Stimulated activated CD8-positive, alpha-beta memory T cell treated with anti-CD3 and anti-CD28 coated beads, Interleukin-4, amount 100 ng/mL, for 4 hours (primary cell): ENCODE measurements around the gene TPM1.

Experiments used
- DNase-seq, 2 donors: peaks; one replicate each; pipeline ENCODE4 v3.0.0-alpha.2; 2020; ENCODE audit warnings: low read depth in 2 of 2, low spot score in 1 of 2

Gene TPM1

DNA sequence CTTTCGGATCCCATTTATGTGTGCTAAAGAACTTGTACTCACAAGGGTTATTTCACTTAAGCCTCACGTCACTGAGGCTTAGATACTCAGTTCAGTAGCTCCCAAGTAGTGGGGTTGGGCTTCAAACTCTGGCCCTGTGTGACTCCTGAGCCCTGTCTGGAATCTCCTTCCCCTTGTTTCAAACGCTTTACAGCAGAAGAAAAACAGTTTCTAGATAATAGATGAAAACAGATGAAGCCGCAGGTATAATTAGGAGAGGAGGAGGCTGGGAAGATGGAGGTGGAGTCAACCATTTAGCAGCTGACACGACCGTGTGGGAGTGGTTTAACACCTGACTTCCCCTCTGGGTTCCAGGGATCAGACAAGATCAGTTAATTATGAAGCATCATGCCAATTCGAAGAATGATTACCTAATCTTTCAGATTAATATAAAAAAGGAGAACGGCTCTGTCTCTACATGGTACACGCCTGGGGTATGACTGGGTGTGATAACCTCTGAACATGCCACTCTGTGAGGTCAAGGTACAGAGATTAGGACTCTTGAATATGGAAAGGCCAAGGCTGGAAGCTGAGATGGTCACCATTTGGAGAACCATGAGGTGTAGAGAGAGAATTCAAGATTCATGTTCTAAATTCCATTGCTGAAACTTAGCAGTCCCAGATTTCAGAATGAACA is 31.1 kb downstream of the TPM1 start:
- no peak for DNase-seq

DNA sequence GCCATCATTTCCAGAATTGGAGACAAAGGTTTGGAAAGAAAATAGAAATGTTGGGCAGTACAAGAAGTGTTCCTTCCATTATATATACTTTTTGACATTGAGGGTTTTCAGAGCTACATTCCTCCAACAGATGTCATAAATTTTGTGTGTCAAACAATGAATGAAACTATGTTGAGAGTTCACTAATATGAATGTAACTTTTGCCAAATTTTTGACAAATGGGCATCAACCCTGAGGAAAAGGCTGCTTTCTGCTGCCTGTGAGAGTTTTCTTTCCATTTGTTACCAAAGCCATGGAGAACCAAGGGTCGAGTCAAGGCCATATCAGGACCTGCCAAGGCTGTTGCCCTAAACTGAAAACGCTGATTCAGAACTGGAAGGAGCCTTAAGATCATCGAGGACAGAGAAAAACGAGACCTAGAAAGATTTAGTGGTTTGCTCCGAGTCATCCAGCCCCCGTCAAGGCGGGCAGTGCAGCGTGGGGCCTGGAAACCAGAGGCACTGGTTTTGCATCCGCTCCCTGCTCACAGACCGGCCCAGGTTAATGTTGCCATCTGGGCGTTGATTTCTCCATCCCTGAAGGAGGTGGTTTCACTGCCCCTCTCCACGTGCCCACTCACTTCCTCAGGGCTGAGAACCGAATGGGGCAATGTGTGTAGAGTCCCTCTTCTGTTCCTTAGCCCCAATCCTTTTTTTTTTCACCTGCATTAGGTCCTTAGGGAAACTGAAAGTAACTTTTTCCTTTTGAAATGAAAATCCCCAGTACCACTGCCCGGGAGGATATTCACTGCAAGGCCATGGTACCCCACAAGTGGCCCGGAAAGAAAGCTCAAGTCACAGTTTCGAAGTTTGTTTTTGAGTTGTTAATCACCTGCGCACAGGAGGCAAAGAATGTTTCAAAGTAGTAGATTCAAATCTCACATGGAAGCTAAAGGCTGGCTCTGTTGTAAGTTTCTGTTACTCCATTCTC is 32.8 kb downstream of the TPM1 start:
- DNase-seq: no peak

DNA sequence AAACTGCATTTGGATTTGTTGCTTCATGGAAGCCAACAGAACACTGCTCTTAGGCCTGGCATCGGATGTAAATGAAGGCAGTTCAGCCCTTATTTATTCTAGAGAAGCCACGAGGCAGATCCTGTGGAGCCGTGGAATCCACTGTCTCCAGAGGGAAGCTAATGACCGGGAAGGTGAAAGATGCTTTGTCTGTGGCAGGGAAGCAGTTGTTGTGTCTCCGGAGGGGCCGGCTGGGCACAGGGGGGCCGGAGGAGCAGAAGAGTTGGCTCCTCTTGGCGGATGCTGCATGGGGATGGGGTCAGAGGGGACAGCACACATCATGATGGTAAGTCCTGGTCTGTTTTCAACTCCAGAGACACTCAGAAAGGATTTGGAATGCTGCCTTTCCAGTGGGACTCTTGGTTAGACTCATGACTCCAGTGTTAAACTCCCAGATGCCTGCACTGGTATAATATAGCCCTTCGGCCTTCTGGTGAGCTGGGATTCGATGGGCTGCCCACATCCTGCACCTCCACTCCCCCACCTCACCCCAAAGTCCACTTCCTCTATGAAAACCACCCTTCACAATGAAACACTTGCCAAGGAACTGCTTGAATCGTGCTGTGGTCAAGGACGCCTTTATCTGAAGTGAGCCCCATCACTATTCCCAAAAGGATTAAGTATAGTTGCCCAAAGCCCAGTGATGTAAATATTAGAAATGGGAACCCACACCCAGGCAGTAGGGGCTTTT is 33.6 kb downstream of the TPM1 start:
- no peak for DNase-seq

DNA sequence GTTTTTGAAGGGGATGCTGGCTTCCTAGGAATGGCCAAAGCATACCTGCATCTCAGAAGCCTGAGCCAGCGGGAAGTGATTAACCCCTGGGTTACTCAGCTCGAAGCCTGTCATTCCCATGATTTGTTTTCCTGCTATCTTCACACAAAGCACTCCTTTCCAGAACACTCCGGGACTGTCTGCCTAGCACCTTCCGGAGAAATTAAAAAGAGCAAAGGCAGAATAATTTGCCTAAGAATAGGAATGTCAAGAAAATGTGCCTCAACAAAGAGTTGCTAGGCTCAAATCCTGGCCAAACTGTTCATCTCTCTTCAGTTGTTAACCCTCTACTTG is 34.1 kb downstream of the TPM1 start:
- DNase-seq: no peak

DNA sequence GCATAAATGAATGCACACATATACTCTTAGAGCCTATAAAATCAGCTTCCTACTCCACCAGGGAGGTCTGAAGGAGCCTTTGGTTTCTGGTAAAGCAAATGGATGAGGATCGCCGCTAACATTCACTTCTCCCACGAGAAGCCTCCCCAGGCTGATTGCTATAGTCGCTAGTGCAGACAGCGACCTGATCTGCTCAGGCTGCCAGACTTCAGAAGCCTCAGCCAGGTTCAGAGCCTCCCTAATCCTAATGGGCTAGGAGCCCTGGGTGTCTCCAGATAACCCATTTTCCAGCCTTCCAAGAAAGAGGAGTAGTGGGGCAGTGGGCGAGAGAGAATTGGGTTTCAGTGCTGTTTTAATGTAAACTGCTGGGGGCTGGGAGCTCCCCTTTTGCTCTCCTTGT is 35.4 kb downstream of the TPM1 start:
- DNase-seq: no peak

DNA sequence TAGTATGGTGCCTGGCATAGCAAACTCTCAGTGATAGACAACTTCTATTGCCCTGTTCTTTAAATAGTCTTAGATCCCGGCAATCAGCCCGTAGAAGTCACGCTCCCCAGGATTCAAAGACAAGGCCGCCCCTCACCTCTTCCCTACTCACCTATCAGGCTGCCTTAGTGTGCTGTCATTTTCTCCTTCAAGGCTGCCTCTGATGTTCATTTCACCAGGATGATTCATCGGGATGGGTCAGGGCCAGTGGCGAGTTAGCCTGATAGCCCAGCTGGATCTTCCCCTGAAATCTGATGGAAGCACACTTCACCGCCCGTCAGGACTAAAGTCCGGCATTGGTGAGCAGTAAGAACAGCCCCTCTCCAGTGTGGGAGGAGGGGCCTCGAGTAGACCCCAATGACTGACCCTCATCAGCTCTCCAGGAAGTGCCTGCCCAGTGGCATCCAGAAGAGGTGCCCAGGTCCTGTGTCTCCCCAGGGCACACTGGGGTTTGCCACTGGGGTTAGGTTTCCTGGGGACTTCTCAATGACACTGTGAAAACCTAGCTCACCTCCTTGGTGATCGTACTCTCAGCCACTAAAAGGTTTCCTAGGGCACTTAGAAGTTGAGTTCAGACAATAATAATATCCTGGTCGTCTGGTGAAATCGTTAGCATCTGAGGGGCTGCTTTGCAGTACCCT is 37.5 kb downstream of the TPM1 start:
- DNase-seq: no peak

DNA sequence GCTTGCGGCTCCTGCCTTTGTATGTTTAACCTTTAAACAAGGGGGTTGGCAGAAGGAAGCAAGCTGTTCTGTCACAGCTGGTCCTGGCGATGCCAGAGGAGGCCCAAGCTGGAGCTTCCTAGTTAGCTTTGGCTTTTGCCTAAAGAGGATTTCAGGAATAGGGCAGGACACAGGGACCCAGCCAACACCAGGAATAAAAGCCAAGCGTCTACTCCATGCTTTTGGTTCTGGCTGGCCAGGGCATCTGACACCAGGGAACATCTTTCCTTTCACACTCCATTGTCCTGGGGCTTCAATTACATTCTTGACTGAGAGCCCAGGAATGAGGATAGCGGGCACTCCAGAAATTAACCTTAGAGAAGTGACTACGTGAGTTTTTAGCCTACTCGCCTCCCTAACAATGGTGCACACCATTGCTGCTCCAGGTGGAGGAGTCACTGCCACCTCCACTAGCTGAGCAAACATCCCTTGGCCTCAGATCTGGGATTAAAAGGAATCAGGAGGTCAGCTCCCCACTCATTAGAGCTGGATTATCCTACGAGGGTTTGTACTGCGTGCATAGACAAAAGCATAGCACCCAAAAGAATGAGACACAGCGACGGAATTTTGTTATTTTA is 38.2 kb downstream of the TPM1 start:
- no peak for DNase-seq

DNA sequence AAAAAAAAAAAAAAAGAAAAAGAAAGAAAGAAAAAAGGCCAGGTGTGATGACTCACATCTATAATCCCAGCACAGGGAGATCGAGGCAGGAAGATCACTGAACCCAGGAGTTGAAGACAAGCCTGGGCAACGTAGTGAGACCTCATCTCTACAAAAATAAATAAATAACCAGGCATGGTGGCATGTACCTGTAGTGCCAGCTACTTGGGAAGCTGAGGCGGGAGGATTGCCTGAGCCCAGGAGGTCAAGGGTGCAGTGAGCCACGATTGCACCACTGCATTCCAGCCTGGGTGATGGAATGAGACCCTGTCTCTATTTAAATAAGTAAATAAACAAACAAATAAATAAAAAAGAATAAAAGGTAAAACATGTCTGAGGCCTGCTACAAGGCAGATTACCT is 39.8 kb downstream of the TPM1 start:
- no peak for DNase-seq

DNA sequence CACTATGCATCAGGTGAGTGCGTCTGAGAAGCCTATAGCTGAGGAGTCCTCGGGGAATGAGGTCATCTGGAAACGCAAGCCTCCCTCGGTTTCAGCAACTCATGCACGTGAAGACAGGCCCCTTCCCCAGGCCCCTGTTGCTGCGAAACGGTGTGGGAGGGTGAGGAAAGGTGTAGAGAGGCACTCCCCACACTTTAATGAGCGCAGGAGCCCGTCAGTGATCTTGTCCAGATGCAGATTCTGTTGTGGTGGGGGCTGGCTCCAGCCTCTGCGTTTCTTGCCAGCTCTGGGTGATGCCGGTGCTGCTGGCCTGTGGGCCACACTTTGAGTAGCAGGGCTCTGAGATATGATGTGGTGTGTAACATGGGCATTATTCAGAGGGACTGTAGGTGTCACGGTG is 40.5 kb downstream of the TPM1 start:
- no peak for DNase-seq

DNA sequence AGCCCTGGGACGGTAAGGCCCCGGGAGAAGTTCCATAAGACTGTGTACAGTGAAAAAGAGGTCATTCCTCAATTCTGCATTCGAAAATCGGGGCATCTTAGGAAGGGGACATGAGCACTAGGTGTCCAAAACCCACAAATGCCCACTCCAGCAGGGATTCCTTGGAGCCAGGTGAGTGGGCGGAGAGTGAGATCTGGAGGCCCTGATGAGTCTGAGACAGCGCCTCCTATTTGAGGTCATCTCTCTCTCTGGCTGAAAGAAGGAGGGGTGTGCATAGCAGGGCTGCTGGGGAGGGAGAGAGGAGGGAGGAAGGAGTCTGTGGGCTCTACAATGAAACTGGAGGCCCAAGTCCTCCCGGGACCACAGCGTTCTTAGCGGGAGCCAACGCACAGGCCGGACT is 41.0 kb downstream of the TPM1 start:
- no peak for DNase-seq

DNA sequence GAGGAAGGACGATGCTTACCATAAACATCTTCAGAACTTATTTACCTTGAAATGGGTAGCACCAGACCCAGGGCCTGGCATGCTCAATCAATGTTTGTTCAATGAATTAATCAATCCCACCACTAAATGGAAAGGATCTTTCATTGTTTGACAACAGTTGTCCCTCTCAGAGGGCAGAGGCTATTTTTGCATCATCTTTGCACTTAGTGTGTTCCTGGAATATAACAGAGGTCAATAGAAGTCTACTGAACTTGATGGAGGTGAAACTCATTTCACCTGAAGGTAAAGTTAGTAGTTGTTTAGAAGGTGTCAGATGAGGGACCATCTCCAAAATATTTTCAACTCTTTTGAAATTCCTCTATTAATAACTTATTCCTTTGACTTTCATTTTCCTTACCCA is 42.3 kb downstream of the TPM1 start:
- DNase-seq: no peak

DNA sequence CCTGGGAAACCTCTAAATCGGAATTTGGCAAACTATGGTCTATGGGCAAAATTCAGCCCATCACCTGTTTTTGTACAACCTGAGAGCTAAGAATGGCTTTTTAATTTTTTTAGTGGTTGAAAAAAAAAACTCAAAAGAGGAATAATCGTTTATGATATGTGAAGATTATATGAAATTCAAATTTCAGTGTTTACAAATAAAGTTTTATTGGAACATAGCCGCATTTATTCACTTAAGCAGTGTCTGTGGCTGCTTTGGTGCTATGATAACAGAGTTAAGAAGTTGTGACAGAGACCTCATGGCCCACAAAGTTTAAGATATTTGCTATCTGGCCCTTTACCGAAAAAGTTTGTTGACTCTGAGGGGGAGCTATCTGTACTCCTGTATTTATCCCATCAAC is 42.7 kb downstream of the TPM1 start:
- DNase-seq: no peak

DNA sequence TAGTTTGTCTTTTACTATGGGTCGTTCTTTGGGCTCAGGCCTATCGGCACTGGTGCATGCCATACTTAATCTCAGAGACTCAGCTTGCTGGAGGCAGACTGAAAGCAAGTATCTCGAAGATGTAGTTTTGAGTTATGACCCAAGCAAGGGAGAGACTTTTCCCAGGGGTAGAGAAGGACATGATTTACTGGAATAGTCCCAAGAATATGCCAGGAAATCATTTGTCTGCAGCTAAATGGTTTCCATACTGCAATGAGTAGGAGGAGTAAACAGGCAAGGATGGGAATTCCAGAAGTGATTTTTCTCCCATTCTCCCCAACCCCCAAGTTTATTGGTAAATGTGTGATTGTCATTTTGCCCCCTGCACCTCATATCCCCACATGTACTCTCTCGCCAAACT is 43.7 kb downstream of the TPM1 start:
- no peak for DNase-seq

DNA sequence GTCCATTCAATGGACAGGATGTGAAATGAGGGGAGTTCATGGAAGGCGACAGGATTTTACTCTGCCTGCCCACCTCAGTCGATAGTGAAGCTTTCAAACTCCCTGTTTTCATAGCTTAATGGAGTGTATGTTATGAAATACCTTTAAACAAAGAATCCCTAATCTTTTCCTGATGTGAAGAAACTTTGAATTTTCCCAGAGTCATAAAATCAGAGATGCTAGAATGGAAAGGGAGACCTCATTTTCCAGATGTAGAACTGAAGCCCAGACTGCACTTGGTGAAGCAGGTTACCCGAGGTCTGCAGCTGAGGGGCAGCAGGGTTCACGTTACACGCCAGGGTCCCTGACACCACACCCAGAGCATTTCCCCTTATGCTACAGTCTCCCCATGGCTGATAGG is 44.4 kb downstream of the TPM1 start:
- no peak for DNase-seq

DNA sequence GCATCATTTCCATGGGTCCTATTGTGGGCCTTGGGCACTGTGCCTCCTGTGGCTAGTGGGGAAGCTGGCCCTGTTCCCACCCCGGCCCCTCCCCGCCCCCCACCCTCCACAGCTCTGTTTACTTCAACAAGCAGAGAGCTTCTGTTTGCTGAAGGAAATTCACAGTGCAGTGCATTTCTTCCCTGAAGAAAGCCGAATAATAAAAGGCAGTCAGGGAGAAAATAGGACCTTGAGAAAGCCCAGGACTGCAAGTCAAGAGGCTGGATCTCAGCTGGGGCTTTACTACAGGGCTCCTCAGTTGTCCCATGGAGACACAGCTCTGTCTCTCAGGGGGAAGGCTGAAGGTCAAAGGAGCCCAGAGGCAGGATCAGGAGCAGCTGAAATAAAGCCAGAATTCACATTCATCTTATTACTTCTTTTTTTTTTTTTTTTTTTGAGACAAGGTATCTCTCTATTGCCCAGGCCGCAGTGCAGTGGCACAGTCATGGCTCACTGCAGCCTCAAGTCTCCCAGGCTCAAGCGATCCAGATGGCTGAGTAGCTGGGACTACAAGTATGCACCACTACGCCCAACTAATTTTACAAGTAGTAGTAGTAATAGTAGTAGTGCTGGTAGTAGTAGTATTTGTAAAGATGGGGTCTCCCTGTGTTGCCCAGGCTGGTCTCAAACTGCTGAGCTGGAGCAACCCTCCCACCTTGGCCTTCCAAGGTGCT is 46.1 kb downstream of the TPM1 start:
- DNase-seq: no peak

DNA sequence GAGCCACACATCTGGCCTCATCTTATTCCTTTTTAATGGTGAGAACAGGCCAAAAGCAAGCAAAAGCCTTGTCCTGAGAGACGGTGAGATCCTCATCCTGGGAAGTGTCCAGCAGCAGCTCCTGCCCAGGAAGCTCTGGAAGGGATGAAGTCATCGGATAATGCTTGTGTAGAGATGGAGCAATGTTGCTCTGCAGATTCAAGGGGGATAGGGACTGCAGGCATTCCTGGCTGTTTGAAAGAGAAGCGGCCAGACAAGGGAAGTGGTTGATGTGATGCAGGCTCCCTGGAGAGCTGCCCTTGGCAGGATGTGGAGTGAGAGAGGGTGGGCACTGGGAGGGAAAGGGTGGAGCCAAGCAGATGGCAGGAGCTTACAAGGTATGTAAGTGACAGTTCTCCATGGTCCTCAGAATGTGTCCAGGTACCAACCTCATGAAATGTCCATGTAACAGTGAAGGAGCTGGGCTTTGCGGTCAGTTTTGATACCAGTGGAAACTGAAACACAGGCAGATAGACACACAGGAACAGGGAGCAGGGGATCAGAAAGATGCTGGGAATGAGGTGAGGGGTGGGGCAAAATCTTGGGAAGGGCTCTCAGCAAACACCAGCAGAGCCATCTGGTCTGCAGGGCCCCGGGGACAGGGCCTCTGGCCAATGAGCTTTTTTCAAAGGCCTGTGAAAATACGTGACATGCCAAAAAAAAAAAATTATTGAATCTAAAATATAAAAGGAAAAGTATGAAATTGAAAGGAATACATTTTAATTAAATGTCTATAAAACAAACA is 46.9 kb downstream of the TPM1 start:
- DNase-seq: no peak

DNA sequence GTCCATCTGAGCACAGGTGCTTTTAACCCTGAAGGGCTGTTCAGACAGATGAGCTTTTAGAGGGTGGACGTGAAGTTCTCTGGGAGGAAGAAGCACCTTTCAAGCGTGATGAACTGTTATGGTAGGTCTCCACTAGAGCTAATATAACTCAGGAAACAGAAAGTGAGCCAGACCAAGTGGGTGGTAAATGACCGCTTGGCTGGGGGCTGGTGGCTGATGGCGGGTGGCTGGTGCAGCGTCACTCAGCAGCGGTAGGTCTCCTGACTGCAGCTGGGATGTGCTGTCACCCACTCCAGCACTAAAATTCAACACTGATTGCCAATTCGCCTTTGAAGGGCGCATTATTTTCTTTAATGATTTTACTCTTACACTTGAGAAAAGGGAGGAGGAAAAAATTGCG is 47.9 kb downstream of the TPM1 start:
- DNase-seq: no peak

DNA sequence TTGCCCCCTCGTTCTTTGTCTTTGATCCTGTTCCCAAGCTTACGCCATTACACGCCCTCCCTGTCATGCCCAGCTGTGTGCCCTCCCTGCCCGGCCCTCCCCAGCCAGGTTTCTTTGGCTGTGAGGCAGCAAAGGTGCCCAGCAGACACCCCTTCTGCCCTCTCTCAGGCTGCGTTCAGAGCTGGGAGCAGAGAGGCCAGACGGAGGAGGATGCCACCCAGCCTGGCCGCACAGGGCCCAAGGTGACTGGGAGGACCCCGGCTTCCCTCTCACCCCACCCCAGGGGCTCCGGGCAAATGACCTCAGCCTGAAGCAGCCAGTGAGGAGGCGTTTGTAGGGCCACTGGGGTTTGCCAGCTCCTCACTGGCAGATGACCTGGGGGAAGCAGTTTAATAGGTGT is 48.3 kb downstream of the TPM1 start:
- DNase-seq: no peak

DNA sequence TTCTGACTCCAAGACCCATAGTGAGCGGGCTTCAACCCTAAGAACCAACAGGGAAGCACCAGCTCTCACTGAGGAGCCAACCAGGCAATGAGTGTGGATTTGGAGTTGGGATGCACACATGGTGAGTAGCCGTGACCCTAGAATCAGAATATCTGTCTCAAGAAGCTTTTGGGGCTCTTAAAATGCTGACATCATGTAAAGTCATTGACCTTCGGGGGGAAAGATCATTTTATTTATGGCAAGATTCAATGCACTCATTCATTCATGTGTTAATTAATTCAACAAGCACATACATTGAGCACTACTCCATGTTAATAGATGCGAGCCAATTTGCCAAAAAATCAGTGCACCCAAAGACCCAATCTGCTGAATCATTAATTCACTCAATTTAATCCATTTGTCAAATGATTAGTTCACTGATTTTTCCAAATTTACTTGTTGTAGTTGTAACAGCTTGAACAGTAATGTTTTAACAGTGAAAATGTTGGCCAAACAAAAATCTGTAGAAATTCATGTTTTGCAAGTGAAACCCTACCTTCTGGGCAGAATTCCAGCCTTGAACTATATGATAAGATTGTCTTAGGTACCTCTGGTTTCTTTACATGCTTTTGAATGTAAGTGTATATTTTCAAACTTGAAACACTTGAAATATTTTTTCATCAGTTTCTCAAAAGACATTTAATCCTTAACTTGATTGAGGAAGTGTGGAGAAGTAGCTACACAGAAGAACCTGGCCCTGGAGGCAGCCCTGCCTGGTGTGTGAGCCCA is 49.3 kb downstream of the TPM1 start:
- no peak for DNase-seq
